Measurements from ENCODE around the gene MCRIP2. TPM values are rescaled to one million over a fixed set of nuclear protein-coding genes. Genes with fewer than 3 reads are reported as not detected.

The MCRIP2 gene
- total RNA-seq, 1 experiment from 2014 or later = 83.1 TPM

DNA sequence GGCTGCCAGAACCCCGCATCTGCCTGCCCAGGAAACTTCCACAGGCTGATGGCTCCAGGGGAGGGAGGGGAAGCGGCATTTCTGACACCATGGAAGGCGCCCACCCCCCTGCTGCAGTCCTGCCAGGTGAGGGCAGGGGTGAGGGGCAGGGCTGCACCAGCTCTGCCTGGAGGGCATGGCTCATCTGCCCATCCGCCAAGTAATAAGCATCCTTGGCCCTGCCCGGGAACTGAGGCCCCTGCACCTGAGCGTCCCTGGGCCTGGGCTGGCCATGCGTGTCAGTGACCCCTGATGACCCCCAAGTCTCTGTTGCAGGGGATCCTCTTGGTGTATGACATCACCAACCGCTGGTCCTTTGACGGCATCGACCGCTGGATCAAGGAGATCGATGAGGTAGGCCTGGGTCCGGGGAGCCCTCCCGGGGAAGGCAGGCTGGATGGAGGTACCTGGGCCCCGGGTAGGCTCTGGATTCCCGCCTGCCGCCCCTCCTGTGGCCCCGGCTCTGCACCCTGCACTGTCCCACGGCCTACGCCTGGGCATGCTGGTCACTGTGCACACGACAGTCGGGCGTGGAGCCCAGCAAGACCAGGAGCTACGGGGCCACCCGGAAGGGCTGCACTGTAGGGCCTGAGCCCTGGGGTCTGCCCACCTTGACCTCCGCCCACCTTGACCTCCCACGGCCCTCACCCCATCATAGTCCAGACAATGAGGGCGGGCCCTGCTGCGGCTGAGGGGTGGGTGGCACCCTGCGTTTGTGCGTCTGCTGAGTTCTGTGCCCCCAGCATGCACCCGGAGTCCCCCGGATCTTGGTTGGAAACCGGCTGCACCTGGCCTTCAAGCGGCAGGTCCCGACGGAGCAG, 16.3 kb upstream of the MCRIP2 start:
- DNase-seq = no peak
- Histone ChIP-seq H3K4me3 (ENCODE audit: insufficient read depth, low read depth, low read length) (no peak overlapping the region), H3K36me3 (replicated peaks; ENCODE audit: control insufficient read depth, insufficient read depth, low read length) (no peaks in the 10 kb centered on the region), H3K27me3 (ENCODE audit: control insufficient read depth, insufficient read depth, low read length) (no peaks in the 10 kb centered on the region)

DNA sequence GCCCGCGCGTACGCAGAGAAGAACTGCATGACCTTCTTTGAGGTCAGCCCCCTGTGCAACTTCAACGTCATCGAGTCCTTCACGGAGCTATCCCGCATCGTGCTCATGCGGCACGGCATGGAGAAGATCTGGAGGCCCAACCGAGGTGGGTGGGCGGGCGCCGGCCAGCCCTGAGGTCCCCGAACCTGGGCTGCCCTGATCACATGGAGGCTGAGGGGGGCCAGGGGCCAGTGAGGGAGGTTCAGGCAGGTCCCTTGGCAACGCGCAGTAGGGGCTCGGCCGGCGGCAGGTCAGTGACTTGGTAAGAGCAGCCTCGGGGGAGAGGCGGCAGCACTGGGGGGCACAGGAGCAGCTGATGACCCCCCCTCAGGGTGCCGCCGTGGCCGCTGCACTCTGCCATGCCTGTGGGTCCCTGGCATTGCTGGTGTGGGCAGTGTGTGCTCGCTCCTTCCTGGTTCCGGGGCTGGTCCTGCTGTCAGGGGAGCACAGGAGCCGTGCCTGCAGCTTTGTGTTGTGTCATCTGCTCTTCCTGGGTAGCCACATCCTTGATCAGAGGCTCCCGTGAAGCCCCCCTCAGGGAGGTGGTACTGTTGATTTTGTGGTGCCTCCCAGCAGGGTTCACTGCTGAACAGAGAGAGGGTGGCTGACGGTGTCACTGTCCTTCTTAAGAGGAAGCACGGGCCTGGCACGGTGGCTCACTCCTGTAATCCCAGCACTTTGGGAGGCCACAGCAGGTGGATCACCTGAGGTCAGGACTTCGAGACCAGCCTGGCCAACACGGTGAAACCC, 15.5 kb upstream of the MCRIP2 start:
- Histone ChIP-seq H3K36me3 (replicated peaks; ENCODE audit: control insufficient read depth, insufficient read depth, low read length) (no peaks in the 10 kb centered on the region), H3K27me3 (ENCODE audit: control insufficient read depth, insufficient read depth, low read length) (no peaks in the 10 kb centered on the region), H3K4me3 (ENCODE audit: insufficient read depth, low read depth, low read length) (no peak overlapping the region)
- no peak for DNase-seq

DNA sequence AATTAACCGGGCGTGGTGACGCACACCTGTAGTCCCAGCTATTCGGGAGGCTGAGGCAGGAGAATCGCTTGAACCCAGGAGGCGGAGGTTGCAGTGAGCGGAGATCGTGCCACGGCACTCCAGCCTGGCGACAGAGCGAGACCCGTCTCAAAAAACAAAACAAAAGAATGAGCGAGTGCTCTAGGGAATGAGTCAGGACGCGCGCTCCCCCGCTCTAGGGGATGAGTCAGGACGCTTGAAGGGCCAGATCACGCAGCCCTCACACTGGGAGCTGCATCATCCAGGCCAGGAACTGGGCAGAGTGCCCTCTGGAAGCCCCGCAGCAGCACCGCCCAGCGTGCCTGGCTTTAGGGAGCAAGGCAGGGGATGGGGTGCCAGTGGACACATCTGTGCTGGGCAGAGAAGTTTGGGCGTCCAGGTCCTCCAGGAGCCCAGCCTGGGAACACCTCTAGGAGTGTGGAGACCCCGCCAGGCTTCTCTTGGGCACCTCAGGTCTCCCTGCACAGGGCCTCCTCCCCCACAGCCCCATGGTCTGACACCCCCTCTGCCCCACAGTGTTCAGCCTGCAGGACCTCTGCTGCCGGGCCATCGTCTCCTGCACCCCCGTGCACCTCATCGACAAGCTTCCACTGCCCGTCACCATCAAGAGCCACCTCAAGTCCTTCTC, 14.7 kb upstream of the MCRIP2 start:
- no peaks in the 10 kb centered on the region for H3K27me3 ChIP-seq (ENCODE audit: control insufficient read depth, insufficient read depth, low read length)
- no peaks in the 10 kb centered on the region for H3K36me3 ChIP-seq (replicated peaks; ENCODE audit: control insufficient read depth, insufficient read depth, low read length)
- no peak overlapping the region for H3K4me3 ChIP-seq (ENCODE audit: insufficient read depth, low read depth, low read length)
- no peak for DNase-seq

DNA sequence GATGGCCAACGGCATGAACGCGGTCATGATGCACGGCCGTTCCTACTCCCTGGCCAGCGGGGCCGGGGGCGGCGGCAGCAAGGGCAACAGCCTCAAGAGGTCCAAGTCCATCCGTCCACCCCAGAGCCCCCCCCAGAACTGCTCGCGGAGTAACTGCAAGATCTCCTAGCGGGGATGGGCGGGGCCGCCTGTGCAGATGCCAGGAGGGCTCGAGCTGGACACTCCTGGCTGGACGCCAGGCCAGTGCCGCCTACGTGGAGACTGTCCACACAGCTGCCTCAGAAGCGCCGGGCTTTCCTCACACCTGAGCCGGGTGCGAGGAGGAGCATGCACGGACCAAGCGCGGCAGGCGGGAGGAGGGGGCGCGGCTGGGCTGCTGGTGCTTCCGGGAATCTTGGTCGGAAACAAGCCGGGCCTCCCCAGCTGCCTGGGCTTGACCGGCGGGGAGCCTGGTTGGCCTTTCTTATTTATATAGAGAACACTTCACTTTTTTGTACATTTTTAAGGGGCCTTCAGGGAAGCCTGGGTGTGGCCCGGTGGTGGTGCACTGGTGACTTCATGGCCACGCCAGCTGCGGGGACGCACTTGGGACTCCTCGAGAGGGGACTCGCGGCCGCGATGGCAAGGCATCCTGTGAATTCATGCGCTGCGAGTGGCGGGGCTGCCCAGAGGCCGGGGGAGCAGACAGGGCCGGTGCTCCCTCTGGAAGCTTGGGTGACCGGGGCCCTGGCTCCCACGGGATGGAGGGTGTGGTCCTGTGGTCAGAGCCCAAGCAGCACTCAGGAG, 14.0 kb upstream of the MCRIP2 start:
- Histone ChIP-seq H3K27me3 (ENCODE audit: control insufficient read depth, insufficient read depth, low read length) (no peaks in the 10 kb centered on the region), H3K36me3 (replicated peaks; ENCODE audit: control insufficient read depth, insufficient read depth, low read length) (no peaks in the 10 kb centered on the region), H3K4me3 (ENCODE audit: insufficient read depth, low read depth, low read length) (no peak overlapping the region)
- no peak for DNase-seq

DNA sequence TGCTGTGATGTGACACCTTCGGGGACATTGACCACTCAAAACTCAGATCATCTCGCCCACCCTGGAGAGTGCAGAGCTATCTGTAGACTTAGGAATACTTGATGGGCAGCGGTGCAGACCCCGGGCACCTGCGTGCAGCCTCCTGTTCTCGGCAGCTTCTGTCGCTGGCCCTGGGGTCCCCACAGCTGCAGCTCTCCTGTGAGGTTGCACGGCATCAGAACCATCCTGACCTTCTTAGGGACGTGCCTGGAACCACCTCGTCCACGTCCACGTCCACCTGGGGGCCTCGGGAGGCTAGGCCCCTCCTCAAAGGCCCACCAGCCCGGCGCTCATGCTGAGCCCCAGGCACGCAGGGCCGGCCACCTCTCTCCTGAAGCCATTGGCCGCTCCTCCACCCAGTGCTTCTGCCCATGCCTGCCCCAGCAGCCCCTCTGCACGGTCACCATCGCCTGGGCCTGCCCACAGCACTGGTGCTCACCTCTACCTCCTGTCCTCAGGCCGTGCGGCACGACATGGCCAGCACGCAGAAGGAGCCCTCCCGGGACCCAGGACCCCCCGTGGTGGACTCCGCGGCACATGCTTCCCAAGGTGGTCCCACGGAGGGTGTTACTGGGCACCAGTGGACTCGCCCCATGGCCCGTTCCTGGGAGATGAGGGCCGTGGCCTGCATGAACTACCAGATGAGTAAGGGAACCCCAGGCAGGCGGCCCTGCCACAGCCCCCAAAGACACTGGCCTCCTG, 13.1 kb upstream of the MCRIP2 start:
- no peaks in the 10 kb centered on the region for H3K36me3 ChIP-seq (replicated peaks; ENCODE audit: control insufficient read depth, insufficient read depth, low read length)
- H3K4me3 ChIP-seq (ENCODE audit: insufficient read depth, low read depth, low read length) = no peak overlapping the region
- no peak for DNase-seq
- H3K27me3 ChIP-seq (ENCODE audit: control insufficient read depth, insufficient read depth, low read length) = no peaks in the 10 kb centered on the region

DNA sequence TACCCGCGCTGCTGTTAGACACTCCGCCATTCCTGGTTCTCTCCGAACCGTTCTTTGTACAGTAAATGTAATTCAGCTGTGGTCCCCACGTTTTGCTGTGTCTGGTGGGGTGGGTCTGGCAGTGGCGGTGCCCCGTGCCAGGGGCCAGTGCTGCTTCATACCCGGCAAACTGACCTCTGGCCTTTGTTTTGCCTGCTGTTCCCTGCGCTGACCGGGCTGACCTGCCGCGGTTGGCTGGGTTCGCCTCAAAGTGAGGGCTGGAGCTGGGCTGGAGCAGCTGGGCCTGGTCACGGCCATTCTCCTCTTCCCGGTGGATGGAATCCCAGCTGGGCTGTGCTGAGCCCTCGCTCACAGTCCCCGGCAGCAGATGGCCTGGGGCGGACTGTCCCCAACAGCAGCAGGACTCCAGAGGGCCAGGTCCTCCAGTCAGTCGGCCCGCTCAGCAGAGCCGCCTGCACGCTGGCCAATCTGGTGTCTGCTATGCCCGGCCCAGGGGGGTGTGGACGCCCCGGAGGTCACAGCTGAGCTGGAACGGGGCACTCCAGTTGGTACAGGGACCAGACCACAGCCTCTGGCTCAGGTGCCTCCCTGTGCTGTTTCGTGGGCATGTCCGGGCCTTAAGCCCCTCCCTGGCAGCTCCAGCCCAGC, 12.3 kb upstream of the MCRIP2 start:
- H3K4me3 ChIP-seq (ENCODE audit: insufficient read depth, low read depth, low read length) = no peak overlapping the region
- no peak for DNase-seq
- no peaks in the 10 kb centered on the region for H3K36me3 ChIP-seq (replicated peaks; ENCODE audit: control insufficient read depth, insufficient read depth, low read length)
- no peaks in the 10 kb centered on the region for H3K27me3 ChIP-seq (ENCODE audit: control insufficient read depth, insufficient read depth, low read length)

DNA sequence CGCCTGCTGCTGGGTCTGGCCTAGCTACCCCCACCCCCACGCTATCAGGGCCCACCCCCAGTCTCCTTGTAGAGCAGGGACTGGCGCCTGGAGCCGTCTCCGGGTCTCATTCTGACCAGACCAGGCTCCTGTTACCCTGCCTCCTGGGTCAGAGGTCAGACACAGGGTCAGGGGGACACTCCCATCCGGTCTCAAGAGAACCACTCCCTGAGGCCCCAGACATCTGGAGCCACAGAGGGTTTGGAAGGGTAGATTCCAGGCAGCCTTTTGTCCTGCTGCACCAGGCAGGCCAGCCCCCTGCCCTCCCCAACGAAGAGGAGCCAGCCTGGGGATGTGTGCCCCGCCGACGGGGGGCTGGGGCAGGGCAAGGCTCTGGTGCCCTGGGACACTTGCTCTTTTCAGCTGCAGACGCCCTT, 11.8 kb upstream of the MCRIP2 start:
- H3K27me3 ChIP-seq (ENCODE audit: control insufficient read depth, insufficient read depth, low read length) = no peaks in the 10 kb centered on the region

DNA sequence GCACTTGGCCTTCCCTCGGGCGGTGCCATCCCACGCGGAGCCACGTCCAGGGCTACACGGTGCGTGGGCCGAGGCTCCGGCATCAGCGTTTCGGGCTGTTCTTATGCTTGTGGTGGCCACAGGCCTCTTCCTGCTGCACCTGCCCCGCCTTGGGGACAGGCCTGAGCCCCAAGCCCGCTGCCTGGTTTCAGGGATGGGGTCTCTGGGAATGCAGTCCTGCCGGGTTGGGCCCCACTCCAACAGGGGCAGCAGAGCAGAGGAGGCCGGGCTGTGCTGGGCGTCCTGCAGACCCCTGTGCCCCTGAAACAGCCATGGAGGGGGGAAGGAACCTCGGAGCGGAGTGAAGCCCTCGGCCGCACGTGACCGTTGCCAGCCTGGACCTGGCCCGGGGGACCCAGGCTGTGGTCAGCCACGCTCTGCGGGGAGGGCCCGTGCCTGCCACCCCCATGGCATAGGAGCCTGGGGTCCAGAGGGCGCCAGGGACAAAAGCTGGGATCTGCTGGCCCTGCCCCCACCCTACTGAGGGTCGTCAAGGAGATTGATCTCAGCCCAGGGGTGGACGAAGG, 11.3 kb upstream of the MCRIP2 start:
- Histone ChIP-seq H3K27me3 (ENCODE audit: control insufficient read depth, insufficient read depth, low read length) (no peaks in the 10 kb centered on the region), H3K4me3 (ENCODE audit: insufficient read depth, low read depth, low read length) (no peak overlapping the region), H3K36me3 (replicated peaks; ENCODE audit: control insufficient read depth, insufficient read depth, low read length) (no peaks in the 10 kb centered on the region; the same call in none of the 2 replicates)
- no peak for DNase-seq

More for the DNA sequence above, 11.8 kb upstream of the MCRIP2 start:
- Histone ChIP-seq H3K36me3 (replicated peaks; ENCODE audit: control insufficient read depth, insufficient read depth, low read length) (no peaks in the 10 kb centered on the region; the same call in none of the 2 replicates), H3K4me3 (ENCODE audit: insufficient read depth, low read depth, low read length) (no peak overlapping the region)
- peak; percentile 92 for DNase-seq

DNA sequence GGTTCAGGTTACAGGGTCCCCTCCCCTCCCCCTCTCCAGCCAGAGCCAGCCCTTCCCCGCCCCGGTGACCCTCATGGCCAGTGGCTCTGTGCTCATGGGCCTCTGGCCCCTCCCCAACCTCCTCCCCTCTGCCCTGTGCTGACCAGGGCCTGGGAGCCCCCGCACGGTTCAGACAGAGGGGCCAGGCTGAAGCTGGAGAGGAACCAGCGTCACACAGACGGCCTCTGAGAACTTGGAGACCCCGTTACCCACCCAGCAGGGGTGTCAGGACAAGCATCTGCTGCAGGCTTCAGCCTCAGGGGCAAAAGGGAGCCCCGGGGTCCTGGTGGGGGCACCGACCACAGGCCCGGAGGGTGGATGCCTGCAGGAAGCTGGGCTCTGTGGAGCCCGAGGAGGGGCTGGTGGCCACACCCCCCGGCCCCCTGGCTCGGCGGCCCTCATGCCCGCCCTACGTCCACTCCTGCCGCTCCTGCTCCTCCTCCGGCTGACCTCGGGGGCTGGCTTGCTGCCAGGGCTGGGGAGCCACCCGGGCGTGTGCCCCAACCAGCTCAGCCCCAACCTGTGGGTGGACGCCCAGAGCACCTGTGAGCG, 10.7 kb upstream of the MCRIP2 start, which contains the start of gene WFIKKN1:
Gene WFIKKN1, plus strand, starts transcription at position 171 of the 591 bp plus-strand sequence. Its CDS starts 269 bp downstream, at position 440.
- Histone ChIP-seq H3K36me3 (replicated peaks; ENCODE audit: control insufficient read depth, insufficient read depth, low read length) (no peaks in the 10 kb centered on the region; the same call in none of the 2 replicates), H3K4me3 (ENCODE audit: insufficient read depth, low read depth, low read length) (no peak within 1 kb of the TSS; the same call in 1 of the 2 replicates), H3K27me3 (ENCODE audit: control insufficient read depth, insufficient read depth, low read length) (no peaks in the 10 kb centered on the region)
- peak; percentile 95 for DNase-seq

DNA sequence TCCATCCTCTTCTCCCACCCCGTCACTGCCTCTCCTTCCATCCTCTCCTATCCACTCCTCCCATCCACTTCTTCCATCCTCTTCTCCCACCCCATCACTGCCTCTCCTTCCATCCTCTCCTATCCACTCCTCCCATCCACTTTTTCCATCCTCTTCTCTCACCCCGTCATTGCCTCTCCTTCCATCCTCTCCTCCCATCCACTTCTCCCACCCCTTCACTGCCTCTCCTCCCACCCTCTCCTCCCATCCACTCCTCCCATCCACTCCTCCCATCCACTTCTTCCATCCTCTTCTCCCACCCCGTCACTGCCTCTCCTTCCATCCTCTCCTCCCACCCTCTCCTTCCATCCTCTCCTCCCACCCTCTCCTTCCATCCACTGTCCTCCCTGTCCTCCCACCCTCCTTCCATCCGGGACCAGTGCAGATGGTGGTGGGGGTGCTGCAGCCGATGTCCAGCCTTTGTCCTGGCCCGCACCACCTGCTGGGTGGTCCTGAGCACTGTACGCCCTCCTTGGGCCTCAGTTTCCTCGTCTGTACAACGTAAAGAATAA, 9.7 kb upstream of the MCRIP2 start:
- H3K36me3 ChIP-seq (replicated peaks; ENCODE audit: control insufficient read depth, insufficient read depth, low read length) = no peaks in the 10 kb centered on the region; the same call in none of the 2 replicates
- H3K4me3 ChIP-seq (ENCODE audit: insufficient read depth, low read depth, low read length) = no peak overlapping the region
- H3K27me3 ChIP-seq (ENCODE audit: control insufficient read depth, insufficient read depth, low read length) = no peaks in the 10 kb centered on the region
- DNase-seq = no peak

DNA sequence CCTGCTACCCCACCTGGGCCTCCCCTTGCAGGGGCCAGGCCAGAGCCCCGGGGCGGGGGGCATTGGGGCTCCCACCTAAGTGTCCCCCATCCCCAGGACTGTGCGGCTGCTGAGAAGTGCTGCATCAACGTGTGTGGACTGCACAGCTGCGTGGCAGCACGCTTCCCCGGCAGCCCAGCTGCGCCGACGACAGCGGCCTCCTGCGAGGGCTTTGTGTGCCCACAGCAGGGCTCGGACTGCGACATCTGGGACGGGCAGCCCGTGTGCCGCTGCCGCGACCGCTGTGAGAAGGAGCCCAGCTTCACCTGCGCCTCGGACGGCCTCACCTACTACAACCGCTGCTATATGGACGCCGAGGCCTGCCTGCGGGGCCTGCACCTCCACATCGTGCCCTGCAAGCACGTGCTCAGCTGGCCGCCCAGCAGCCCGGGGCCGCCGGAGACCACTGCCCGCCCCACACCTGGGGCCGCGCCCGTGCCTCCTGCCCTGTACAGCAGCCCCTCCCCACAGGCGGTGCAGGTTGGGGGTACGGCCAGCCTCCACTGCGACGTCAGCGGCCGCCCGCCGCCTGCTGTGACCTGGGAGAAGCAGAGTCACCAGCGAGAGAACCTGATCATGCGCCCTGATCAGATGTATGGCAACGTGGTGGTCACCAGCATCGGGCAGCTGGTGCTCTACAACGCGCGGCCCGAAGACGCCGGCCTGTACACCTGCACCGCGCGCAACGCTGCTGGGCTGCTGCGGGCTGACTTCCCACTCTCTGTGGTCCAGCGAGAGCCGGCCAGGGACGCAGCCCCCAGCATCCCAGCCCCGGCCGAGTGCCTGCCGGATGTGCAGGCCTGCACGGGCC, 8.9 kb upstream of the MCRIP2 start:
- Histone ChIP-seq H3K36me3 (replicated peaks; ENCODE audit: control insufficient read depth, insufficient read depth, low read length) (no peaks in the 10 kb centered on the region; the same call in none of the 2 replicates), H3K4me3 (ENCODE audit: insufficient read depth, low read depth, low read length) (no peak overlapping the region), H3K27me3 (ENCODE audit: control insufficient read depth, insufficient read depth, low read length) (no peaks in the 10 kb centered on the region)
- DNase-seq = no peak

Measured in H7 (cell line).